ENCODE results near the gene BRMS1.
"Not testable (repeated sequence)": the region's sequence is repeated elsewhere in the genome, so short reads cannot be mapped to it uniquely, and the experiment has no call there.

BRMS1 gene, protein sequence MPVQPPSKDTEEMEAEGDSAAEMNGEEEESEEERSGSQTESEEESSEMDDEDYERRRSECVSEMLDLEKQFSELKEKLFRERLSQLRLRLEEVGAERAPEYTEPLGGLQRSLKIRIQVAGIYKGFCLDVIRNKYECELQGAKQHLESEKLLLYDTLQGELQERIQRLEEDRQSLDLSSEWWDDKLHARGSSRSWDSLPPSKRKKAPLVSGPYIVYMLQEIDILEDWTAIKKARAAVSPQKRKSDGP

DNA sequence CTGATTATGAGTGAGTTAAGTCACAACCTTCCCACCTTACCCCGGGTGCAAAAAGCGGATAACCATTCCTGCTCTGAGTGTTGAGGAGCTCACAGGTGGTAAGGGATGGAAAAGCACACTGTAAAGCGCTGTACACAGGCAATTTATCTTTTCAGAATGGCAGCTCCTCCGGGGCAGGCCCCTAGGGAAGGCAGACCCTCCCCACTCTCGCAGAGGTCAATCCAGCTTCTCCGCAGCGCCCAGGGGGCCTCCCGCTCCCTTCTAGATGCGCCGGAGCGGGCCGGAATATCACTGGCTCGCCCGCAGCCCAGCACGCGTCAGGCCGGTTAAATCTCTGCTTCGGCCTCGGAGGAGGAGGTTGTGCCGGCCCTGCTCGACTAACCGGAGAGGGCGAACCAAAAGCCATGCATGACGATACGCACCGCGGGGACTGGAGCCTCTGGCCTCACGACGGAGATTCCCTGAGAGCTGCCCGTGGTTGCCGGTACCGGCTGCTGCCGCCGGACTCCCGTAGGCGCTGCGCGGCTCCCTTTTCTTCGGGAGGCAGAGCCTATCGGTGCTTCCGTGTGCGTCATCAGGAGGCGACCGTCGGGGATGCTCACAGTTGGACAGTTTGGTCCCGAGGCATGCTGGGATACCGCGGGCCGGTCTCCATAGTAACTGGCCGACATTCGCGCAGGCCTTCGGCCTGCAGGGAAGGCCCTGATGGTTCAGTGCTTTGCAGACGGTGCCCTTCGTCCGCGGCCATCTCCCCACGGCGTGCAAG is at the start of gene BRMS1:
Gene BRMS1, minus strand, starts transcription at position 555 of the 766 bp plus-strand sequence. CDS start 2,870 bp downstream, outside the sequence.
- Histone ChIP-seq H3K27me3 (ENCODE audit: control insufficient read depth in 1 of 2, insufficient read depth in 2 of 2, low read length in 2 of 2) (no peaks in the 10 kb centered on the region), H3K4me1 (ENCODE audit: insufficient read depth, low read length) (peaks cover 37% of the 10 kb centered on the region), H3K9ac (ENCODE audit: low read length) (peak within 1 kb of the TSS; percentile 95), H3K36me3 (ENCODE audit: insufficient read depth, low read length) (peaks cover 22% of the 10 kb centered on the region), H3K9me3 (ENCODE audit: low read length) (no peaks in the 10 kb centered on the region), H3K4me3 (ENCODE audit: low read depth in 1 of 2, low read length in 2 of 2) (peak within 1 kb of the TSS; percentile 93 to 97), H3K27ac (ENCODE audit: low read depth, low read length) (peak within 1 kb of the TSS; percentile 89)

DNA sequence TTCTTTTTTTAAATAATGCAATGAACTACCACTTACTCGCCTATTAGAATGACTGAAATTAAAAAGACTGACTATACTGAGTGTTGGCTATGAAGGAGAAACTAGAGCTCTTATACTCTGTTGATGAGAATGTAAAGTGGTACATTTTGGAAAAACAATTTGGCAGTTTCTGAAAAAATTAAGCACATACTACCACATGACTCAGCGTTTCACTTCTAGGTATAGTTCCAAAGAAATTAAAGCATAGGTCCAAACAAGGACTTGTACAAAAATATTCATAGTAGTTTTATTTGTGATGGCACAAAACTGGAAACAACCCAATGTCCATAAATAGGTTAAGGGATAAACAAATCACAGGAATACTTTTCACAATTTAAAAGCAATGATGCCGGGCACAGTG is 49.0 kb upstream of the BRMS1 start:
- Histone ChIP-seq H3K36me3 (ENCODE audit: insufficient read depth, low read length) (no peaks in the 10 kb centered on the region), H3K4me3 (ENCODE audit: low read depth in 1 of 2, low read length in 2 of 2) (no peak overlapping the region), H3K27me3 (ENCODE audit: control insufficient read depth in 1 of 2, insufficient read depth in 2 of 2, low read length in 2 of 2) (no peaks in the 10 kb centered on the region), H3K9me3 (ENCODE audit: low read length) (no peaks in the 10 kb centered on the region), H3K27ac (ENCODE audit: low read depth, low read length) (no peak overlapping the region), H3K4me1 (ENCODE audit: insufficient read depth, low read length) (no peaks in the 10 kb centered on the region), H3K9ac (ENCODE audit: low read length) (no peak overlapping the region)

DNA sequence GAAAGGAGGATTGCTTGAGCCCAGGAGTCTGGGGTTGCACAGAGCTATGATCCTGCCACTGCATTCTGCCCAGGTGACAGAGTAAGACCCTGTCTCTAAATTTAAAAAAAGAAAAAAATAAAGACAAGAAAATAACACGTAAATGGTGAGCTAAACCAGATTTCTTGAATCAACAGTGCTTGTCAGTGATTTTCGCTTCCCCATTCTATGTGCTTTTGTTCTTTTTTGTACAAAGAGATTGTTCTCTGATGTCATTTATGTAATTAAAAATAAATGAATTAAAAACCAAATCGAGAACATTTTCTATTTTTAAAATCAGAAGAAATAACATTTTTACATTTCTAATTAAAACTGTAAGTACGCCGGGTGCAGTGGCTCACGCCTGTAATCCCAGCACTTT is 46.4 kb upstream of the BRMS1 start:
- Histone ChIP-seq H3K27me3 (ENCODE audit: control insufficient read depth in 1 of 2, insufficient read depth in 2 of 2, low read length in 2 of 2) (no peaks in the 10 kb centered on the region), H3K9me3 (ENCODE audit: low read length) (no peaks in the 10 kb centered on the region), H3K27ac (ENCODE audit: low read depth, low read length) (no peak overlapping the region), H3K4me1 (ENCODE audit: insufficient read depth, low read length) (peaks cover 3% of the 10 kb centered on the region), H3K9ac (ENCODE audit: low read length) (no peak overlapping the region), H3K4me3 (ENCODE audit: low read depth in 1 of 2, low read length in 2 of 2) (no peak overlapping the region), H3K36me3 (ENCODE audit: insufficient read depth, low read length) (no peaks in the 10 kb centered on the region)

DNA sequence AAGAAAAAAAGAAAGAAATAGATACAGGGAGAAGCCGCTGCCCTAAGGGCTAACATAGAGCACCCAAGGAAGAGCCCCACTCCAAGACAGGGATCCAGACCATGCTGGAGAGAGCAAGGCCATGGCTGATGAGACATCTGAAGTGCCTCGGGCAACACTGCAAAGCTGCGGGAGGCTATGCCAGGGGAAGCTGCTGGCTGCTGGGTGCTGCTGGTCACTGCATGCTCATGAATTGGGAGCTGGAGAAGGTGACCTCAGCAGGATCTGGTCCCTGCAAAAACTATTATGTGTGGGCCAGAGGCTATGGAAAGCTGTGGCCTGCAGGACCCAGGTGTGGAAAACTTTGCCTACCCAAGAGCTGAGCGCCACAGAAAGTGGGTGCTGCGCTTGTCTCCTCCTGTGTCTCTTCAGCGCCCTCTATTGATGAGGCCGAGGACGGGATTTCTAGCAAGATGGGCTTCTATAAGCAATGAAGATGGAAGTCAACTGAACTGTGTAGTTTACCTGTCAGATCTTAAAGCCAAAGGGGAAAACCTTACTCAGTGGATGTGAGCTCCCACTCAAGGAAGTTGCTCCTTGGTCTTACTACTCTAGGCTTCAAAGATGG is 44.0 kb upstream of the BRMS1 start:
- no peaks in the 10 kb centered on the region for H3K9me3 ChIP-seq (ENCODE audit: low read length)
- no peaks in the 10 kb centered on the region for H3K36me3 ChIP-seq (ENCODE audit: insufficient read depth, low read length)
- H3K9ac ChIP-seq (ENCODE audit: low read length): no peak overlapping the region
- no peak overlapping the region for H3K27ac ChIP-seq (ENCODE audit: low read depth, low read length)
- H3K4me3 ChIP-seq (ENCODE audit: low read depth in 1 of 2, low read length in 2 of 2): no peak overlapping the region
- peaks cover 7% of the 10 kb centered on the region for H3K4me1 ChIP-seq (ENCODE audit: insufficient read depth, low read length)
- no peaks in the 10 kb centered on the region for H3K27me3 ChIP-seq (ENCODE audit: control insufficient read depth in 1 of 2, insufficient read depth in 2 of 2, low read length in 2 of 2)

DNA sequence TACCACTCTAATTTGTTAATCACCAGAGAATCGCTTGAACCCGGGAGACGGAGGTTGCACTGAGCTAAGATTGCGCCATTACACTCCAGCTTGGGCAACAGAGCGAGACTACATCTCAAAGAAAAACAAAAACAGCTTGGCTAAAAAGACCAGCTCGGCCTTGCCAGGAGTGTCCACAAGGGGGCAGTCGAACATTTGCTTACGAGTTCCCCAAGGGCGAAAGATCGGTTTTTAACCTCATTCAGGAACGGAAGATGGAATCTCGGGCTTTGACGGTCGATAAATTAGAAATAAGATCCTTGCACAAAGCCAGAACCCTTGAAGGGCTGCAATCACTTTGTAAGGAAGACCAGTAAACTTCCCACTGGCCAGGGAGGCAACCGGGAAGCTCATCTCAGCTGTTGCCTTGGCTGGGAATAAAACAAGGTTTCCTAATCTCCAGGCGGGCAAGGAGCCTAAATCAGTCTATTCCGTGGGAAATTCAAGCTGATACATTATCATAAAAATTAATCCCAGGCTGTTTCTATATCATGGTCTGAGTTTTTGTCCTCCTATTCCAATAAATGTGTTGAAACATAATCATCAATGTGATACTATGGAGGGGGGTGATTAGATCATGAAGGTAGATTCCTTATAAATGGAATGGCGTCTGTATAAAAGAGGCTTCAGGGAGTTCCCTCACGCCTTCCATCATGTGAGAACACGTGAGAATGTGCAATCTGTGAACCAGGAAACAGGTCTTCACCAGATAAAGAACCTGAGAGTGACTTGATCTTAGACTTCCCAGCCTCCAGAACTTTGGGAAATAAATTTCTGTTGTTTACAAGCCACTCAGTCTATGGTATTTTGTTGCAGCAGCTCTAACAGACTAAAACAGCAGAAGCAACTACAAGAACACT is 41.5 kb upstream of the BRMS1 start:
- Histone ChIP-seq H3K9me3 (ENCODE audit: low read length) (no peaks in the 10 kb centered on the region), H3K4me1 (ENCODE audit: insufficient read depth, low read length) (peaks cover 7% of the 10 kb centered on the region), H3K9ac (ENCODE audit: low read length) (no peak overlapping the region), H3K27me3 (ENCODE audit: control insufficient read depth in 1 of 2, insufficient read depth in 2 of 2, low read length in 2 of 2) (no peaks in the 10 kb centered on the region), H3K36me3 (ENCODE audit: insufficient read depth, low read length) (no peaks in the 10 kb centered on the region), H3K27ac (ENCODE audit: low read depth, low read length) (no peak overlapping the region), H3K4me3 (ENCODE audit: low read depth in 1 of 2, low read length in 2 of 2) (peak overlapping the region in 1 of 2 donors; percentile 45)

DNA sequence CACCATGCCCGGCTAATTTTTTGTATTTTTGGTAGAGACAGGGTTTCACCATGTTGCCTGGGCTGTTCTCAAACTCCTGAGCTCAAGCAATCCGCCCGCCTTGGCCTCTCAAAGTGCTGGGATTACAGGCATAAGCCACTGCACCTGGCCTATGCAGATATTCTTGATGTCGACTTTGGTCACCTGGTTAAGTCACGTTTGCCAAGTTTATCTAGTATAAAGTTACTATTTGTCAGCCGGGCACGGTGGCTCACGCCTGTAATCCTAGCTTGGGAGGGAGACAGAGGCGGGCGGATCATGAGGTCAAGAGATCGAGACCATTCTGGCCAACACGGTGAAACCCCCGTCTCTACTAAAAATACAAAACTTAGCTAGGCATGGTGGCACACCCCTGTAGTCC is 39.4 kb upstream of the BRMS1 start:
- not testable (repeated sequence) for H3K4me1 ChIP-seq (ENCODE audit: insufficient read depth, low read length); H3K27ac ChIP-seq (ENCODE audit: low read depth, low read length); H3K27me3 ChIP-seq (ENCODE audit: control insufficient read depth in 1 of 2, insufficient read depth in 2 of 2, low read length in 2 of 2); H3K36me3 ChIP-seq (ENCODE audit: insufficient read depth, low read length); H3K4me3 ChIP-seq (ENCODE audit: low read depth in 1 of 2, low read length in 2 of 2); H3K9ac ChIP-seq (ENCODE audit: low read length); H3K9me3 ChIP-seq (ENCODE audit: low read length)

DNA sequence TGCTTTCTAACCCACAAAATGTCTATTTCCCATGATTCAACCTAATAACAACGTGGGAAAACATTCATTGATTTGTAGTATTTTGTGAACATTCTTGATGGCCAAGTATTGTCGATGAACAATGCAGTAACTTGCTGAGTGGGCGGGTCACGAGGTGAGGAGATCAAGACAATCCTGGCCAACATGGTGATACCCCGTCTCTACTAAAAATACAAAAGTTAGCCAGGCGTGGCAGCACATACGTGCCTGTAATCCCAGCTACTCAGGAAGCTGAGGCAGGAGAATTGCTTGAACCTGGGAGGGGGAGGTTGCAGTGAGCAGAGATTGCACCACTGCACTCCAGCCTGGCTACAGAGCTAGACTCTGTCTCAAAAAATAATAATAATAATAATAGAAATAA is 35.4 kb upstream of the BRMS1 start:
- not testable (repeated sequence) for H3K4me1 ChIP-seq (ENCODE audit: insufficient read depth, low read length); H3K9ac ChIP-seq (ENCODE audit: low read length); H3K27ac ChIP-seq (ENCODE audit: low read depth, low read length); H3K4me3 ChIP-seq (ENCODE audit: low read depth in 1 of 2, low read length in 2 of 2); H3K27me3 ChIP-seq (ENCODE audit: control insufficient read depth in 1 of 2, insufficient read depth in 2 of 2, low read length in 2 of 2); H3K36me3 ChIP-seq (ENCODE audit: insufficient read depth, low read length); H3K9me3 ChIP-seq (ENCODE audit: low read length)

DNA sequence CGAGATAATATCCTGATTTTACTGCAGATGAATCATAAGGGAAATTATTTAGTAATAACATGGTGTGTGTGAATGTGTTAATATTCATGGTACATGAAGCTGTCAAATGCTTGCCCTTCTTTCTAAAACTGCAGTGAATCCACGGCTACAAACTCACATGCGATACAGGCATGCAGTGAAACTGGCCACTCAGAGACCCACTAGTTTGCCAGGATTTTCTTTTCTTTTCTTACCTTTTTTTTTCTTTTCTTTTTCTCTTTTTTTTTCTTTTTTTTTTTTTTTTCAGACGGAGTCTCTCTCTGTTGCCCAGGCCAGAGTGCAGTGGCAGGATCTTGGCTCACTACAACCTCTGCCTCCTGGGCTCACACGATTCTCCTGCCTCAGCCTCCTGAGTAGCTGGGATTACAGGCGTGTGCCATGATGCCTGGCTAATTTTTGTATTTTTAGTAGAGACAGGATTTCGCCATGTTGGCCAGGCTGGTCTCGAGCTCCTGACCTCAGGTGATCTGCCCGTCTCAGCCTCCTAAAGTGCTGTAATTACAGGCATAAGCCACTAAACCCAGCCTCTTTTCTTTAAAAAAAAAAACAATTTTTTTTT is 28.9 kb upstream of the BRMS1 start:
- H3K4me1 ChIP-seq (ENCODE audit: insufficient read depth, low read length); H3K36me3 ChIP-seq (ENCODE audit: insufficient read depth, low read length); H3K27ac ChIP-seq (ENCODE audit: low read depth, low read length); H3K4me3 ChIP-seq (ENCODE audit: low read depth in 1 of 2, low read length in 2 of 2); H3K9ac ChIP-seq (ENCODE audit: low read length); H3K9me3 ChIP-seq (ENCODE audit: low read length): not testable (repeated sequence)
- H3K27me3 ChIP-seq (ENCODE audit: control insufficient read depth in 1 of 2, insufficient read depth in 2 of 2, low read length in 2 of 2): peaks cover 18 to 41% of the 10 kb centered on the region in 2 donors

DNA sequence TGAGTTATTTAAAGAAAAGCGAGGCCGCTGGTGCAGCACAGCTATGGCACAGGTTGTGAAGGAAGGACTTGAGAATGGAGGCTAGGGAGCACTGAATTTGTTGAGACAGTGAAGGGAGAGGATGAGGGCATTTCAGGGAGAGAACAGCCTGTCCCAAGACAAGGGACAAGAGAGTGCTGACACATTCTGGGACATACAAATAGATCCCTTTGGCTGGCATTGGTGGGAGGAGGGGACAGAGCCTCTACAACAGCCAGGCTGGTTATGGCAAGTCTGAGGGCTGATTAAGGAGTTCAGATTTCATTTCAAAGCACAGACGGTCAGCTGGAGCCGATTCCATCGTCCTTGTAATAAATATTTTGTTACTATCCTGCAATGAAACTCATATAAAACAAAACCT is 28.4 kb upstream of the BRMS1 start:
- no peaks in the 10 kb centered on the region for H3K36me3 ChIP-seq (ENCODE audit: insufficient read depth, low read length)
- no peak overlapping the region for H3K27ac ChIP-seq (ENCODE audit: low read depth, low read length)
- H3K27me3 ChIP-seq (ENCODE audit: control insufficient read depth in 1 of 2, insufficient read depth in 2 of 2, low read length in 2 of 2): peaks cover 18 to 44% of the 10 kb centered on the region in 2 donors
- peaks cover 6% of the 10 kb centered on the region for H3K4me1 ChIP-seq (ENCODE audit: insufficient read depth, low read length)
- H3K9ac ChIP-seq (ENCODE audit: low read length): no peak overlapping the region
- H3K9me3 ChIP-seq (ENCODE audit: low read length): no peaks in the 10 kb centered on the region
- H3K4me3 ChIP-seq (ENCODE audit: low read depth in 1 of 2, low read length in 2 of 2): no peak overlapping the region

DNA sequence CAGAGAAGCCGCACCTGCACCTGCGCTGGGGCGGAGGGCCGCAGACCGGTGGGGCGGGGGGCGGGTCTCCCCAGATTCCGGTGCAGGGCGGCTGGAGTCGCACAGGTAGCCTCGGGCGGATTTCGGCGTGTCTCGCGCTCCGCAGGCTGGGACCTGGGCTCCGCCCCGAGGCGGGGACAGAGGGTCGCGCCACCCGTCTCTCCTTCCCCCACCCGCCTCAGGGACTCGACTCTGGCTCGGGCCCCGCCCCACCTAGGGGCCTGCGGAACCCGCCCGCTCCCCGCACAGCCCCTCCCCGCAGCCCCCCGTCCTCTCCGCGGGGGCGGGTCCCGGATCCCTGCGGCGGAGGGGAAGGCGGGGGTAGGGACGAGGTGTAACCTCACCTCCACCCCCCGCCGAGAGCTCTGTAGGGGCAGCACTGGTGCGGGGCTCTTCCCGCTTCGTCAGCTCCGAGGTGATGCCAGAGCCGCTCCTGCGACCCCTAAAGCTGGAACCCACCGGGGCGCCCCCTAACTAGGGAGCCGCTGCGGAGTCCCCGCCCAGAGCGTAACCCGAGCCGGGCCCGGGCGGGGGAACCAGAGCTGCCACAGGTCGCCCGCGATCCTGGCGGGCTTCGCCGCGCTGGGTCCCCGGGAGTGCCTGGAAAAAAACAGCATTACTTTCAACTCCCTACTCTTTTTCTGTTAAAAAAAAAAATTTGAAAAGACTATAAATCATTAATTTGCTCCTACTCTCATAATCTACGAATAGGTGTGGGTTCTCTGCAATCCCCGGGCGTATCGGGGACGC is 26.9 kb upstream of the BRMS1 start, which contains the start of gene SLC29A2:
Gene SLC29A2, minus strand, starts transcription at position 134 of the 789 bp plus-strand sequence. CDS start 169 bp downstream, outside the sequence.
- Histone ChIP-seq H3K9ac (ENCODE audit: low read length) (no peak within 1 kb of the TSS), H3K4me3 (ENCODE audit: low read depth in 1 of 2, low read length in 2 of 2) (peak within 1 kb of the TSS; percentile 40 to 45), H3K9me3 (ENCODE audit: low read length) (no peaks in the 10 kb centered on the region), H3K36me3 (ENCODE audit: insufficient read depth, low read length) (no peaks in the 10 kb centered on the region), H3K4me1 (ENCODE audit: insufficient read depth, low read length) (peaks cover 6% of the 10 kb centered on the region), H3K27ac (ENCODE audit: low read depth, low read length) (no peak within 1 kb of the TSS), H3K27me3 (ENCODE audit: control insufficient read depth in 1 of 2, insufficient read depth in 2 of 2, low read length in 2 of 2) (peaks cover 18 to 46% of the 10 kb centered on the region in 2 donors)
